UCSD-AML1 (cell line): ENCODE data around the gene SH3PXD2A.
"Not testable (repeated sequence)": the region's sequence is repeated elsewhere in the genome, so short reads cannot be mapped to it uniquely, and the experiment has no call there.

Experiments
- DNase-seq: peaks from one replicate; lab custom pipeline; 2025; ENCODE audit not compliant: unreplicated experiment; lab: John Stamatoyannopoulos, UW

SH3PXD2A gene

GRCh38 chr10:103652599-103653281 is 202.6 kb downstream of the SH3PXD2A start:
- DNase-seq, result no peak

- DNase-seq, result no peak
Measured at GRCh38 chr10:103651783-103652476, 203.4 kb downstream of the SH3PXD2A start.

- no peak for DNase-seq
Measured at GRCh38 chr10:103651333-103651732, 204.0 kb downstream of the SH3PXD2A start.

DNA sequence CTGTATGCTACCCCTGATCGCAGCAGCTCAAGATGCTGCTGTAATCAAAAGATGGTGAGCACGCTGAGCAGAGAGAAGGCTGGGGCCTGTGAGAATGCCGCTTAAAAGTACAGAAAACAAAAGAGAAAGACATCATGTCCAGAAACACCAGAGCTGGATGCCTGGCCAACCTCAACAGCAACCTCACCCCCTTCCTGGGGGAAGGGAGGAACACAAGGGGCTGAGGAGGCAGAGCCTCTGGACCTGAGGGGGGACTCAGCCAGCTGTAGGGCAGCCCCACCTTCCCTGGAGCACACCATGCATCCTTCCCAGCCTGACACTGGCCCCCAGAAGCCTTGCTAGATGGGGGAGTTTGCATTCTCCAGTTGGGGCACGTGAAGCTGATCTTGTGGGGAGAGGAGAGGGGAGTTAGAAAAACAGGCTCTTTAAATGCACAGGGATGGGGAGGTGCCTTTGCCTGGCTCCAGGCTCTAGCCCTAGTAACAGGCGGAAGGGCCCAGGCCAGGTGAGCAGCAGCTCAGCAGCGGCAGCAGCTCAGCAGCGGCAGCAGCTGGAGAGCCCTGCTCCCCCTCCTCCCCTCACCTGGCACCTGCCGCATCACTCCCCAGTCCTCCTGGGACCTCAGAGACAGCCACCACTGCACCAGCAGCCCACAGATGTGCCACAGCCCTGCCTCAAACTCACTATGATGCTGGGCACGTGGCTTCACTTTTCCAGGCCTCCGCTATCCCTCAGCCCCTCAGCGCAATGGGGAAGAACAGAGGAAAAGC is 205.5 kb downstream of the SH3PXD2A start:
- no peak for DNase-seq

GRCh38 chr10:103648636-103649532 is 206.5 kb downstream of the SH3PXD2A start:
- DNase-seq, result no peak

DNA sequence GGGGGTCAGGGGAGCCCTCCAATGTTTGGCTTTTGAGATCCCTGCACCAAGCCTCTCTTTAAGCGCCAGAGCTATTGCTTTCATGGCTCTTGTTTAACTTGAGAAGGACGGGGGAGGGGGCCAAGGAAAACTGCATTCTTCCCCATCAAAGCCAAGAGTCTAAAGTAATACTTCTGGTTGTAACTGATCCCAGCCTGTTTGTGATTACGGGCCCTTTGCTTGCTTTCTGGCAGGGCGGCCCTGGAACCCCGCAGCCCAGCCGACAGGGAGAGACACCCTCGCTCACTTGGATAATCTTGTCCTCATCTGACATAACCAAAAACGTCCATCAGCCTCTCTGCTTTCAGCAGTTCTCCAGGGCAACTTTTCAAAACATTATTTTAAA is 207.1 kb downstream of the SH3PXD2A start:
- no peak for DNase-seq

DNA sequence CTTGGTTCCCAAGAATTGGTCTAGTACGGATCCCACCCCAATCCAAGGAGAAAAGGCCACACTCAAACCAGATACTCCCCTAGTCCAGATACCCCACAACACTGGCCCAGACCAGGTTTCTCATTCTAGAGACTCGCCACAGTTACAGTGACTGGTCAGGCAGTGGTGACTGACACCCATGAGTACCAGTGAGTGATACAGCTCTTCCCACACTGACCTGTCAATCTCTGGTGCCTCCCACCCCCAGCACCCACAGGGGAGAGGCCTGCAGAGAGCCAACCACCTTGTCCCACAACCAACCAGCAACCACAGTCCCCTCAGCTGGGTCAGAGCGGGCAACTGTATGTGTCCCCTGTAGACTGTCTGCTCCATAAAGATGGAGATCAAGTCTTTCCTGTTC is 209.1 kb downstream of the SH3PXD2A start:
- DNase-seq, result no peak

DNA sequence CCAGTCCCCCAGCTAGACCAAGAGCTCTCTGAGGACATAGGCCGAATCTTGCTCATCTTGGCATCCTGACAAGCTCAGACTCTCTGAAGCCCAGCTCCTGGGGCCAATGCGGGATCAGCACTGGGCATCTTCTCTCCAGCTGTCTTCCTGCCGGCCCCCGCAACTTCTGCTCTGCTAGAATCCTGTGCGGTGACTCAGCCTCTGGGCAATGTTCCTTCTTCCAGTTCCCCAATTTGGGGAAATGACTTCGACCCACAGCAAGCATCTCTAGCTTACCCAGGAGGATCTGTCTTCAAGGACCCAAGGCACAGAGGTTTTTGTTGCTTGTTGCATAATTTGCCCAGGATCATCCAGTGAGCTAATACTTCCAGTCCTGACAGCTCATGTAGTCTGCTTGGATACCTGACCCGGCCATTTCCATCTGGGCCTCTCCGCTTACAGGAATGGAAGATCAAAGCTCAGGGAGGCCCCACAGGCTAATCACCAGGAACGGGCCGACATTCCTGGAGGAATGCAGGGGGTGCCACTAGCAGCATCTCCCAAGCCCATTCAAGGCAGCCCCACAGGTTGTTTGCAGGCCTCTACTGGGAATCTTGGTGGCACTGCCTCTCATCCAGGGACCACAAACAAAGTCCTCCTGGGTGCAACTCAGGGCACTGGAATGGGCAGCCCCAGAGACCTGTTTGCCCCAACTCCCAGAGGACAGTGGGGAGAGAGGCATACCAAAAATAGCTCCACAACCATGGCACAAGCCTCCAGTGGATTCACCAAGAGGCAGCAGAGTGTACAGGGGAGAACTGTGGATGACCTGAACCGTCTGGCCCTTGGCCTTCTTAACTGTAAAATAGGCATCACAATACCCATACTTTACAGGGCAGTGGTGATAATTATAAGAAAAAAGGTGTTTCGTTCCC is 210.0 kb downstream of the SH3PXD2A start:
- DNase-seq, result peak; percentile 64

DNA sequence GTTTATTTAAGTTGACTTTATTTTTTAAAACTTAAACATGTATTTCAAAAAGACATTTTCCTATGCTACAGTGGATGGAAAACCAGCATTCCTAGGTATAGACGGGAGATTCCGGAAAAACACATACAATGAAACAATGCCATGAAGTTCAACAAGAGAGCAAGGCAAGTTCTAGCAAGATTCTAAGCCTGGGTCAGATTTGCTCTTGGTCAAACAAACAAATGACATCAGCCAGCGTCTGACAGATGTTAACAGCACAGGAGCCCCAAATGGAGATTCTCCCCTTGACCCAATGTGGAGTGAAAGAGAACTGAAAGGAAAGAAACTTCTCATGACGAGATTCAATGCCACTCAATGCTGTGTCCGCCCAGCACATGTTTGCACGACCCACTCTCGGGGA is 212.0 kb downstream of the SH3PXD2A start:
- DNase-seq, result no peak

DNA sequence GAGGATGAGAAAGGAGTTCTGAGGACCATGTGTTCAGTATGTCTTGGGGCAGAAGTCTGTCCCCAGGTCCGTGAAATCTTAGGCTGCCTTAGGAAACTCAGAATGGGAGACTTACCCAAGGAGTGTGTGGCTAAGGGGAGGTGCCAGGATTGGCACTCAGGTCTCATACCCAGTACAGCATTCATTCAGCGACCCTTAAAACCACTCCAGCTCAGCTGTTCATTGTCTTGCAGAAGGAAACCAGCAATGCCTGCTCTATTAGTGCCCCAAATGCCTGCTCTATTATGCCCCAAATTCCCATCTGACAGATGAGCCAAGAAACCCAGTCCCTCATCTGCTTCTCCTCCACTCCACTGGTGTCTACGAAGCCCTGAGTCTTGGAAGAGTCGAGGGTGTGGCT is 214.1 kb downstream of the SH3PXD2A start:
- DNase-seq, result no peak

DNA sequence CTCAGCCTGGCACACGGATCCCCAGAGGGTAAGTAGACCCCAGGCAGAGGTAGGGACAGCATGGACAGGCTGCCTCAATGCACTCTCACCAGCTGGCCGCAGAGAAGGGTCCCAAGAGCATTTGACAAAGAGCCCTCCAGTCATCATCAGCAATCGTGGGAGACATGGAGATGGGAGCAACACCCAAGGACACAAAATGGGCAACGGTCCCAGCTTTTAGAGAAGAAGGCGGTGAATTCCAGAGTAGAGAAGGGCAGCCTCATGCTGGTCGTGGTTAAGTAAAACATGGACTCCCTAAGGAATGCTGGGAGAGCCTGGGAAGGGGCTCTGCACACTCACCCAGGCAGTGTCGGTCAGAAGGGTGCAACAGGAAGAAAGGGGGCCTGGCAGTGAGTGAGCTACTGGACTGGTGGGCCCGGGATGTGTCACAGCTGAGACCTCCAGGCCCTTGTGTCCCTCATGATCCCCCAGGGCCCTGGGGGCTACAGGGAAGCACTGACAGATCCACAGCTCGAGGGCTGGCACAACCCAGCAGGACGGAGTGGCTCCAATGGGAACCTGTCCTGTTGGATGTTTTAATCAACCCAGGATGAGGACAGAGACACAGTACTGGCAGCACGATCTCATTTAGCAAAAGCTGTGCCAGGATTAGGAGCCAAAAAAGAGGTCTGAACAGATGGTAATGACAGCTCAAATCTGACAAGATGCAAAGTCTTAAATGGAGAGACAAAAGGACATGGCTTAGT is 214.8 kb downstream of the SH3PXD2A start:
- DNase-seq, result no peak

GRCh38 chr10:103638948-103639347 is 216.4 kb downstream of the SH3PXD2A start:
- DNase-seq, result no peak

DNA sequence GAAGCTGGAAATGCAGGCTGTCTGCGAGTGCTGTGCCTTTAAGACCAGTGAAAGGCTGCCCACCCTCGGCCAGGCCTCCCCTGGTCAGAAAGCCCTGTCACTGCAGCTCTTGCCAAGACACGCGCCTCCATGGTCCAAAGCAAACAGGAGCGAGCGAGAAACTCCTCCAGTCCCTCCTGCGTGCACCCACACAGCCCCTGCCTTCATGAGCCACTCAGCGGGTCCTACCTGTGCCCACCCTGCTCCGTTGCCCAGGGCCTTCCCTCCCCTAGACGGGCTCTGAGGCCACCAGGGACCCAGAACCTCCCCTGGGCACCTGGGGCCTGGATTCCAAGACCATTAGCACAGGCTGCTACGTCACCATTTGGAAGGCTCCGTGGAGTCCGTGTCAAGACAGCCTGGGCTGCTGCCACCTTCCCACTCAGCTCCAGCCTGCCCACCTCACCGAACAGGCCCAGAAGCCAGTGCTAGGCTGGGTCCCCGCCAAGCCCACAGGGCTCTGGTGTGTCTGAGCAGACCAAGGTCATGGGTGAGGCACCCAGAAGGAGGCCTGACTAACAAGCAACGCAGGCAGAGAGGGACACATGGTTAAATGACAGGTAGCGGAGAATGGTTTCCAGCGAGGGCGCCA is 217.3 kb downstream of the SH3PXD2A start:
- DNase-seq, result no peak

- DNase-seq, result no peak
Measured at GRCh38 chr10:103637011-103637410, 218.4 kb downstream of the SH3PXD2A start.

- no peak for DNase-seq
Measured at GRCh38 chr10:103636492-103636891, 218.9 kb downstream of the SH3PXD2A start.

DNA sequence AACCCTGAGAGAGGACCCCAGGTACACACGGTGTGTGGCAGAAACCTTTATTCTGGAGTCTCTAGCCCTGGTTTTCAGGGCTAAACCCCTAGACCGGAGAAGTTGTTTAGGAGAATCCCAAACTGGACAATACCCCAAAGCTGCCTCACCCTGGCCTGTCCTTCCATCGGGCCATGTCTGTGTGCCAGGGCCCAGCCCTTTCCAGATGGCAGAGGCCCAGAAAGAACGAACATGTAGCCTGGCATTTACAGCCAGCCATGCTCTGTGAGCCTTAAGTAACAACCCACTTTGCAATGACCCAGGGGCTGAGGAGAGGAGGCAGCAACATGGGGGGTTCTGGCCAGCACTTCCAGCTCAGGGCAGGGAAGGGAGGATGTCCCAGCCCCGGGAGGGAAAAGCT is 219.8 kb downstream of the SH3PXD2A start:
- no peak for DNase-seq

DNA sequence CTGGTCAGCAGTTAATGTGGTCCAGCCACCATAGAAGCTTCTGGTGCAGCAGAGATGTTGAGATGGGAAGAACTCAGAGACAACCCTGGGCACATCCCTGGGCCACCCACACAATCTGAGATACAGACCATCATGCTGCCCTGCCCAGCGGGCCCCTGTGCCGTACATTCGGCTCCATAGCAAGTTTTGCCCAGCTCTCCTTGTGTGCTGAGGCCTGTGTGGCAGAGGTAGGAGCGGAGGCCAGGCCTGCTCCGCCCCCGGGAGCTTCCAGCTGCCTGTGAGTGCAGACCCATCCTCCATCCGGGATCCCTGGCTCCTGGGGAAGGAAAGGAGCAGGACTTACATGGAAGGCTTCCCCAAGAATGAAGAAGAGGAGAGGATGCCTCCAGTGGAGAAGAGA is 221.5 kb downstream of the SH3PXD2A start:
- no peak for DNase-seq

DNA sequence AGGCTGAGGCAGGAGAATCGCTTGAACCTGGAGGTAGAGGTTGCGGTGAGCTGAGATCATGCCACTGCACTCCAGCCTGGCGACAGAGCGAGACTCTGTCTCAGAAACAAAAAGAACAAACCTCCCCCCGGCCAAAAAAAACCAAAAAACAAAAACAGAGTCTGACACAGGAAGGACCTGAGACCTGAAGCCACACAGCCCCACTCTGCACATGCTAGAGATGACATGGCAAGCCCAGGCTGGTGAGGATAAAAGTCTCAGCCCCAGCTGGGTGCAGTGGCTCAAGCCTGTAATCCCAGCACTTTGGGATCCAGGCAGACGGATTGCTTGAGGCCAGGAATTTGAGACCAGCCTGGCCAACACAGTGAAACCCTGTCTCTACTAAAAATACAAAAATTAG is 222.5 kb downstream of the SH3PXD2A start:
- not testable (repeated sequence) for DNase-seq

GRCh38 chr10:103632247-103632642 is 223.1 kb downstream of the SH3PXD2A start:
- DNase-seq, result no peak
